ENCODE measurements around the gene HNRNPUL1. TPM values are rescaled to one million over a fixed set of nuclear protein-coding genes. Genes with fewer than 3 reads are reported as not detected.

Gene HNRNPUL1
- total and polyA plus RNA-seq, 2 donors (not counting 1 experiment from before 2014, with no cell fraction given): 36.4 to 58.1 TPM

- Histone ChIP-seq H3K4me2 (ENCODE audit: extremely low read depth, insufficient read depth, low read length) (no peak overlapping the region), H3K4me1 (ENCODE audit: control insufficient read depth, extremely low read depth, insufficient read depth, low read length) (peaks cover 12% of the 10 kb centered on the region), H3K79me2 (ENCODE audit: control insufficient read depth, insufficient read depth, low read length) (no peaks in the 10 kb centered on the region), H3K9me3 (ENCODE audit: control insufficient read depth, insufficient read depth, low read depth, low read length) (no peaks in the 10 kb centered on the region), H3K4me3 (replicated peaks in 1 of 4; ENCODE audit: control extremely low read depth in 1 of 4, insufficient read depth in 1 of 4, low read depth in 3 of 4, low read length in 4 of 4) (no peak overlapping the region), H3K27me3 (ENCODE audit: control insufficient read depth, insufficient read depth, low read length) (no peaks in the 10 kb centered on the region), H3K27ac (ENCODE audit: insufficient read depth, low read length) (no peak overlapping the region), H4K20me1 (ENCODE audit: control insufficient read depth, extremely low read depth, insufficient read depth, low read length) (no peaks in the 10 kb centered on the region), H2AFZ (ENCODE audit: low read length) (no peak overlapping the region), H3K36me3 (ENCODE audit: control insufficient read depth, insufficient read depth, low read length) (peaks cover 16% of the 10 kb centered on the region), H3K9ac (ENCODE audit: insufficient read depth, low read length) (no peak overlapping the region)
- TF ChIP-seq, protein P1, sequence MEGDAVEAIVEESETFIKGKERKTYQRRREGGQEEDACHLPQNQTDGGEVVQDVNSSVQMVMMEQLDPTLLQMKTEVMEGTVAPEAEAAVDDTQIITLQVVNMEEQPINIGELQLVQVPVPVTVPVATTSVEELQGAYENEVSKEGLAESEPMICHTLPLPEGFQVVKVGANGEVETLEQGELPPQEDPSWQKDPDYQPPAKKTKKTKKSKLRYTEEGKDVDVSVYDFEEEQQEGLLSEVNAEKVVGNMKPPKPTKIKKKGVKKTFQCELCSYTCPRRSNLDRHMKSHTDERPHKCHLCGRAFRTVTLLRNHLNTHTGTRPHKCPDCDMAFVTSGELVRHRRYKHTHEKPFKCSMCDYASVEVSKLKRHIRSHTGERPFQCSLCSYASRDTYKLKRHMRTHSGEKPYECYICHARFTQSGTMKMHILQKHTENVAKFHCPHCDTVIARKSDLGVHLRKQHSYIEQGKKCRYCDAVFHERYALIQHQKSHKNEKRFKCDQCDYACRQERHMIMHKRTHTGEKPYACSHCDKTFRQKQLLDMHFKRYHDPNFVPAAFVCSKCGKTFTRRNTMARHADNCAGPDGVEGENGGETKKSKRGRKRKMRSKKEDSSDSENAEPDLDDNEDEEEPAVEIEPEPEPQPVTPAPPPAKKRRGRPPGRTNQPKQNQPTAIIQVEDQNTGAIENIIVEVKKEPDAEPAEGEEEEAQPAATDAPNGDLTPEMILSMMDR (conservative IDR thresholded peaks at IDR 0.05 in 1 of 2, IDR thresholded peaks at IDR 0.05 in 1 of 2; ENCODE audit: low read depth in 1 of 2, low read length in 2 of 2): no peak
- TF ChIP-seq EZH2 (IDR thresholded peaks at IDR 0.05; ENCODE audit: low read length, missing control alignments): no peak
- DNase-seq (ENCODE audit: low read depth in 2 of 2): no peak
These were observed 68.3 kb downstream of the HNRNPUL1 start for GRCh38 chr19:41332468-41332867.

DNA sequence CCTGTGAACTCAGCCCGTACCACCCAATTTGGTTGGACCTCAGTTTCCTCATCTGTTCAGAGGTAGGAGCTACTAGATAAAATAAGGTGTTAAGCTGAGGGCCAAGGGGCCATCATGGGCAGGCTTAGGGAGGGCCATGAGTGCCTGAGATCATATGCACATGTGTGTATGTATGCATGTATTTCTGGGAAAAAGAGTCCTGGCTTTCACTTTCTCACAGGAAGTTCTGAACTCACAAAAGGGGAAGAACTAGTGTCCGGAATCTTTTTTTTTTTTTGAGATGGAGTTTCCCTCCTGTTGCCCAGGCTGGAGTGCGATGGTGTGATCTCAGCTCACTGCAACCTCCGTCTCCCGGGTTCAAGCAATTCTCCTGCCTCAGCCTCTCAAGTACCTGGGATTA, 70.6 kb downstream of the HNRNPUL1 start:
- Histone ChIP-seq H3K4me2 (ENCODE audit: extremely low read depth, insufficient read depth, low read length) (no peak overlapping the region), H3K79me2 (ENCODE audit: control insufficient read depth, insufficient read depth, low read length) (no peaks in the 10 kb centered on the region), H3K4me3 (replicated peaks in 1 of 4; ENCODE audit: control extremely low read depth in 1 of 4, insufficient read depth in 1 of 4, low read depth in 3 of 4, low read length in 4 of 4) (no peak overlapping the region), H3K4me1 (ENCODE audit: control insufficient read depth, extremely low read depth, insufficient read depth, low read length) (no peaks in the 10 kb centered on the region), H3K27ac (ENCODE audit: insufficient read depth, low read length) (no peak overlapping the region), H3K9me3 (ENCODE audit: control insufficient read depth, insufficient read depth, low read depth, low read length) (no peaks in the 10 kb centered on the region), H3K27me3 (ENCODE audit: control insufficient read depth, insufficient read depth, low read length) (no peaks in the 10 kb centered on the region), H3K9ac (ENCODE audit: insufficient read depth, low read length) (no peak overlapping the region), H4K20me1 (ENCODE audit: control insufficient read depth, extremely low read depth, insufficient read depth, low read length) (no peaks in the 10 kb centered on the region), H3K36me3 (ENCODE audit: control insufficient read depth, insufficient read depth, low read length) (peaks cover 5% of the 10 kb centered on the region), H2AFZ (ENCODE audit: low read length) (no peak overlapping the region)
- no peak for DNase-seq (ENCODE audit: low read depth in 2 of 2)
- TF ChIP-seq, protein P1 (conservative IDR thresholded peaks at IDR 0.05 in 1 of 2, IDR thresholded peaks at IDR 0.05 in 1 of 2; ENCODE audit: low read depth in 1 of 2, low read length in 2 of 2): no peak
- no peak for TF ChIP-seq EZH2 (IDR thresholded peaks at IDR 0.05; ENCODE audit: low read length, missing control alignments)

DNA sequence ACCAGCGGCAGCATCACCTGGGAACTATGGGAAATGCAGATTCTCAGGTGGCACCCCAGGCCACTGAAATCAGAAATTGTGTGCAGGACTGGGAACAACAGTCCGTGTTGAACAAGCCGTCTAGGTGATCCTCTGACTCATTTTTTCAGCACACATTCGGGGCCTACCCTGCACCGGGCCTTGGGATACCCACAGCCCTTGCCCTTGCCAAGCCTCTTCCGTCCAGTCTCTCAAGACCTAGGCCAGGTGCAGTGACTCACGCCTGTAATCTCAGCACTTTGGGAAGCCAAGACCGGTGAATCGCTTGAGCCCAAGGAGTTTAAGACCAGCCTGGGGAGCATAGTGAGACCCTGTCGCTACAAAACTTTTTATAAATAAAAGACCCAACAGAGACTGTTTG, 71.3 kb downstream of the HNRNPUL1 start:
- Histone ChIP-seq H4K20me1 (ENCODE audit: control insufficient read depth, extremely low read depth, insufficient read depth, low read length) (no peaks in the 10 kb centered on the region), H3K9me3 (ENCODE audit: control insufficient read depth, insufficient read depth, low read depth, low read length) (no peaks in the 10 kb centered on the region), H3K27ac (ENCODE audit: insufficient read depth, low read length) (no peak overlapping the region), H3K27me3 (ENCODE audit: control insufficient read depth, insufficient read depth, low read length) (no peaks in the 10 kb centered on the region), H3K9ac (ENCODE audit: insufficient read depth, low read length) (no peak overlapping the region), H3K4me1 (ENCODE audit: control insufficient read depth, extremely low read depth, insufficient read depth, low read length) (no peaks in the 10 kb centered on the region), H3K36me3 (ENCODE audit: control insufficient read depth, insufficient read depth, low read length) (peaks cover 5% of the 10 kb centered on the region), H3K4me3 (replicated peaks in 1 of 4; ENCODE audit: control extremely low read depth in 1 of 4, insufficient read depth in 1 of 4, low read depth in 3 of 4, low read length in 4 of 4) (no peak overlapping the region), H2AFZ (ENCODE audit: low read length) (no peak overlapping the region), H3K79me2 (ENCODE audit: control insufficient read depth, insufficient read depth, low read length) (no peaks in the 10 kb centered on the region), H3K4me2 (ENCODE audit: extremely low read depth, insufficient read depth, low read length) (no peak overlapping the region)
- TF ChIP-seq, protein P1 (conservative IDR thresholded peaks at IDR 0.05 in 1 of 2, IDR thresholded peaks at IDR 0.05 in 1 of 2; ENCODE audit: low read depth in 1 of 2, low read length in 2 of 2): no peak
- TF ChIP-seq EZH2 (IDR thresholded peaks at IDR 0.05; ENCODE audit: low read length, missing control alignments): no peak
- DNase-seq (ENCODE audit: low read depth in 2 of 2): no peak

Data from fibroblast of lung (primary cell).